ENCODE results near the gene NGB.

NGB gene

GRCh38 chr14:77306851-77307496 lies 36.0 kb upstream of the NGB start:
- Histone ChIP-seq H3K27me3 (ENCODE audit: insufficient read depth, low read length) (no peaks in the 10 kb centered on the region), H3K9ac (ENCODE audit: low read length) (no peak overlapping the region), H3F3A (ENCODE audit: insufficient read depth, low read length) (no peaks in the 10 kb centered on the region), H3K9me2 (ENCODE audit: low read depth, low read length) (no peaks in the 10 kb centered on the region), H3K4me3 (ENCODE audit: low read depth, low read length, poor library complexity, severe bottlenecking) (no peak overlapping the region), H3K4me2 (ENCODE audit: low read length) (no peak overlapping the region), H2AFZ (ENCODE audit: low read length) (no peak overlapping the region), H3K36me3 (ENCODE audit: insufficient read depth, low read length) (no peaks in the 10 kb centered on the region), H4K20me1 (ENCODE audit: insufficient read depth, low read length) (no peaks in the 10 kb centered on the region), H3K27ac (ENCODE audit: low read depth, low read length, poor library complexity, severe bottlenecking) (no peak overlapping the region), H3K79me2 (ENCODE audit: insufficient read depth, low read length) (no peaks in the 10 kb centered on the region), H3K9me3 (ENCODE audit: low read length) (no peaks in the 10 kb centered on the region), H3K4me1 (ENCODE audit: insufficient read depth, low read length, severe bottlenecking) (peaks cover 7% of the 10 kb centered on the region)
- no peak for TF ChIP-seq CTCF (IDR thresholded peaks at IDR 0.05; ENCODE audit: low read length)

- no peaks in the 10 kb centered on the region for H3K27me3 ChIP-seq (ENCODE audit: insufficient read depth, low read length)
- H4K20me1 ChIP-seq (ENCODE audit: insufficient read depth, low read length) = no peaks in the 10 kb centered on the region
- H3K4me1 ChIP-seq (ENCODE audit: insufficient read depth, low read length, severe bottlenecking) = peaks cover 7% of the 10 kb centered on the region
- H3F3A ChIP-seq (ENCODE audit: insufficient read depth, low read length) = no peaks in the 10 kb centered on the region
- H3K79me2 ChIP-seq (ENCODE audit: insufficient read depth, low read length) = no peaks in the 10 kb centered on the region
- no peak for TF ChIP-seq EZH2 (IDR thresholded peaks at IDR 0.05; ENCODE audit: borderline replicate concordance, low read length)
- no peak for TF ChIP-seq CTCF (IDR thresholded peaks at IDR 0.05; ENCODE audit: low read length)
- no peaks in the 10 kb centered on the region for H3K9me3 ChIP-seq (ENCODE audit: low read length)
- H3K27ac ChIP-seq (ENCODE audit: low read depth, low read length, poor library complexity, severe bottlenecking) = no peak overlapping the region
- no peak overlapping the region for H3K4me2 ChIP-seq (ENCODE audit: low read length)
- no peak overlapping the region for H3K9ac ChIP-seq (ENCODE audit: low read length)
- H3K36me3 ChIP-seq (ENCODE audit: insufficient read depth, low read length) = no peaks in the 10 kb centered on the region
- no peak overlapping the region for H3K4me3 ChIP-seq (ENCODE audit: low read depth, low read length, poor library complexity, severe bottlenecking)
- H3K9me2 ChIP-seq (ENCODE audit: low read depth, low read length) = no peaks in the 10 kb centered on the region
- H2AFZ ChIP-seq (ENCODE audit: low read length) = no peak overlapping the region
Observed at GRCh38 chr14:77306416-77306815, 35.4 kb upstream of the NGB start.

- Histone ChIP-seq H3K9me2 (ENCODE audit: low read depth, low read length) (no peaks in the 10 kb centered on the region), H4K20me1 (ENCODE audit: insufficient read depth, low read length) (no peaks in the 10 kb centered on the region), H2AFZ (ENCODE audit: low read length) (no peak overlapping the region), H3K4me1 (ENCODE audit: insufficient read depth, low read length, severe bottlenecking) (peaks cover 7% of the 10 kb centered on the region), H3K36me3 (ENCODE audit: insufficient read depth, low read length) (no peaks in the 10 kb centered on the region), H3K79me2 (ENCODE audit: insufficient read depth, low read length) (no peaks in the 10 kb centered on the region), H3K9me3 (ENCODE audit: low read length) (no peaks in the 10 kb centered on the region), H3K27ac (ENCODE audit: low read depth, low read length, poor library complexity, severe bottlenecking) (no peak overlapping the region), H3K27me3 (ENCODE audit: insufficient read depth, low read length) (no peaks in the 10 kb centered on the region), H3K4me3 (ENCODE audit: low read depth, low read length, poor library complexity, severe bottlenecking) (no peak overlapping the region), H3K4me2 (ENCODE audit: low read length) (no peak overlapping the region), H3F3A (ENCODE audit: insufficient read depth, low read length) (no peaks in the 10 kb centered on the region), H3K9ac (ENCODE audit: low read length) (no peak overlapping the region)
- TF ChIP-seq CTCF (IDR thresholded peaks at IDR 0.05; ENCODE audit: low read length) = no peak
- TF ChIP-seq EZH2 (IDR thresholded peaks at IDR 0.05; ENCODE audit: borderline replicate concordance, low read length) = no peak
Observed at GRCh38 chr14:77305696-77306095, 34.7 kb upstream of the NGB start.
